Uterus (tissue), 4 donors: ENCODE data around the gene GIMAP1. TPM values are rescaled to one million over a fixed set of nuclear protein-coding genes. Genes with fewer than 3 reads are reported as not detected.

ENCODE experiments used
- DNase-seq, 2 donors: peaks; one replicate each; pipeline ENCODE4 v3.0.0-alpha.2; 2019 to 2020
- H3K27ac ChIP-seq, 2 donors: fragments of 200-600 bp; sonication (generic); 1 replicate in 1 of 2; 2 replicates in 1 of 2; pipeline ENCODE4 v1.5.1; 2016 to 2018
- H3K27me3 ChIP-seq, 2 donors: fragments of 200-600 bp; sonication (generic); one replicate each; pipeline ENCODE4 v1.5.1; 2018 to 2019; ENCODE audit warnings: control low read depth in 1 of 2
- H3K36me3 ChIP-seq, 2 donors: fragments of 200-600 bp; sonication (generic); one replicate each; pipeline ENCODE4 v1.5.1; 2019; ENCODE audit warnings: control low read depth in 1 of 2
- H3K4me1 ChIP-seq, 2 donors: fragments of 200-600 bp; sonication (generic); one replicate each; pipeline ENCODE4 v1.5.1; 2018 to 2019; ENCODE audit warnings: control low read depth in 1 of 2
- H3K4me3 ChIP-seq, 2 donors: fragments of 200-600 bp; sonication (generic); 1 replicate in 1 of 2; 2 replicates in 1 of 2; pipeline ENCODE4 v1.5.1; 2018 to 2019; ENCODE audit warnings: mild to moderate bottlenecking in 1 of 2
- H3K9me3 ChIP-seq, 2 donors: fragments of 200-600 bp; sonication (generic); one replicate each; pipeline ENCODE4 v1.5.1; 2019; ENCODE audit warnings: control low read depth in 1 of 2
- CTCF ChIP-seq, 4 experiments: fragments of 200-600 bp in 2 of 4; fragments of 450-650 bp in 2 of 4; sonication (generic) in 2 of 4; IDR thresholded peaks; one replicate each; pipeline ENCODE4 v1.5.1; 2016 to 2019; ENCODE audit warnings: antibody characterized with exemption in 4 of 4, mild to moderate bottlenecking in 2 of 4, moderate library complexity in 1 of 4
- POLR2A ChIP-seq, 2 donors: fragments of 450-650 bp; IDR thresholded peaks; one replicate each; pipeline ENCODE4 v1.6.1; 2016; ENCODE audit warnings: antibody characterized with exemption in 2 of 2, mild to moderate bottlenecking in 1 of 2, moderate library complexity in 1 of 2
- intact Hi-C: fragments of 100-400 bp; cut with DNase I; formaldehyde crosslinking; loops from one replicate; pipeline ENCODE4 v1.15.1; 2023; ENCODE audit warnings: low total_unique reads
- total RNA-seq, 4 donors: library from RNA; depleted of rRNA in 3 of 4; stranded (reverse); fragments of >200 nt in 3 of 4; gene quantifications; one replicate each; pipeline versions ENCODE4 v1.1.0 to v1.2.4, GENCODE V29; 2014 to 2023
- donor health status: DM: yes; HTN: yes; CAD: no.

GIMAP1 gene
- total RNA-seq, 4 donors from 2014 or later: 4.0 to 19.1 (median 9.9) TPM

- DNase-seq: no peak
- H3K9me3 ChIP-seq: no peaks in the 10 kb centered on the region
- no peaks in the 10 kb centered on the region for H3K4me1 ChIP-seq
- no peaks in the 10 kb centered on the region for H3K27me3 ChIP-seq
- H3K4me3 ChIP-seq: no peak overlapping the region
- peak in 2 of 4 experiments; percentile 34 to 52 for TF ChIP-seq CTCF (IDR thresholded peaks at IDR 0.05)
- TF ChIP-seq POLR2A (IDR thresholded peaks at IDR 0.05): no peak
- peak overlapping the region in 1 of 2 donors; percentile 44 for H3K27ac ChIP-seq
- no peaks in the 10 kb centered on the region for H3K36me3 ChIP-seq
- intact Hi-C loops: no loop called here
Measured at GRCh38 chr7:150756858-150757257, 40.4 kb downstream of the GIMAP1 start.

GRCh38 chr7:150759479-150759878 is 43.1 kb downstream of the GIMAP1 start:
- Histone ChIP-seq H3K27ac (no peak overlapping the region), H3K4me1 (no peaks in the 10 kb centered on the region), H3K9me3 (no peaks in the 10 kb centered on the region), H3K4me3 (no peak overlapping the region), H3K27me3 (no peaks in the 10 kb centered on the region), H3K36me3 (no peaks in the 10 kb centered on the region)
- intact Hi-C loops: no loop called here
- TF ChIP-seq CTCF (IDR thresholded peaks at IDR 0.05): no peak
- no peak for TF ChIP-seq POLR2A (IDR thresholded peaks at IDR 0.05)
- no peak for DNase-seq

- no peak for DNase-seq
- H3K4me1 ChIP-seq: no peaks in the 10 kb centered on the region
- no peaks in the 10 kb centered on the region for H3K9me3 ChIP-seq
- no peak overlapping the region for H3K27ac ChIP-seq
- intact Hi-C loops: no loop called here
- TF ChIP-seq CTCF (IDR thresholded peaks at IDR 0.05): no peak
- no peak for TF ChIP-seq POLR2A (IDR thresholded peaks at IDR 0.05)
- no peaks in the 10 kb centered on the region for H3K27me3 ChIP-seq
- no peak overlapping the region for H3K4me3 ChIP-seq
- no peaks in the 10 kb centered on the region for H3K36me3 ChIP-seq
Measured at GRCh38 chr7:150766334-150766709, 49.9 kb downstream of the GIMAP1 start.

- intact Hi-C loops: no loop called here
- Histone ChIP-seq H3K27me3 (no peaks in the 10 kb centered on the region), H3K27ac (no peak overlapping the region), H3K9me3 (no peaks in the 10 kb centered on the region), H3K36me3 (no peaks in the 10 kb centered on the region), H3K4me1 (no peaks in the 10 kb centered on the region), H3K4me3 (no peak overlapping the region)
- no peak for TF ChIP-seq CTCF (IDR thresholded peaks at IDR 0.05)
- no peak for TF ChIP-seq POLR2A (IDR thresholded peaks at IDR 0.05)
- DNase-seq: no peak
Measured at GRCh38 chr7:150769768-150770167, 53.4 kb downstream of the GIMAP1 start.

Other genes starting within 250 kb of the GIMAP1 start
- 10 to 100 TPM; 14.6 to 70.8 (median 28.8) TPM for gene GIMAP7, start 201.7 kb upstream of the GIMAP1 start, total RNA-seq
- gene GIMAP4, start 149.2 kb upstream of the GIMAP1 start, total RNA-seq: 100 to 1,000 TPM in 1 of 4 donors, 10 to 100 TPM in 3; 39.0 to 116 (median 75.7) TPM
- 10 to 100 TPM; 37.3 to 71.0 (median 60.9) TPM for gene GIMAP6, start 84.2 kb upstream of the GIMAP1 start, total RNA-seq
- gene GIMAP2, start 30.9 kb upstream of the GIMAP1 start, total RNA-seq: 10 to 100 TPM; 20.1 to 59.7 (median 35.1) TPM
- gene GIMAP5, start 20.8 kb downstream of the GIMAP1 start, total RNA-seq: 100 to 1,000 TPM in 1 of 4 donors, 10 to 100 TPM in 3; 20.4 to 103 (median 31.9) TPM
- 10 to 100 TPM; 10.2 to 34.1 (median 29.4) TPM for gene TMEM176B, start 83.8 kb downstream of the GIMAP1 start, total RNA-seq
- 10 to 100 TPM in 3 of 4 donors, 1 to 10 TPM in 1; 7.7 to 48.2 (median 17.0) TPM for gene TMEM176A, start 84.2 kb downstream of the GIMAP1 start, total RNA-seq
- gene AOC1, start 135.9 kb downstream of the GIMAP1 start, total RNA-seq: under 1 TPM in 3 of 4 donors, not detected in 1; 0.26 to 0.55 (median 0.29) TPM